HG02981 (cell line): ENCODE results near the gene NECTIN4.

Experiments used
- ATAC-seq: cut with Tn5 transposase; IDR thresholded peaks from one replicate; pipeline ENCODE4 v1.9.1; 2021; ENCODE audit warnings: mild to moderate bottlenecking, moderate library complexity; ENCODE audit not compliant: unreplicated experiment

NECTIN4 gene

DNA sequence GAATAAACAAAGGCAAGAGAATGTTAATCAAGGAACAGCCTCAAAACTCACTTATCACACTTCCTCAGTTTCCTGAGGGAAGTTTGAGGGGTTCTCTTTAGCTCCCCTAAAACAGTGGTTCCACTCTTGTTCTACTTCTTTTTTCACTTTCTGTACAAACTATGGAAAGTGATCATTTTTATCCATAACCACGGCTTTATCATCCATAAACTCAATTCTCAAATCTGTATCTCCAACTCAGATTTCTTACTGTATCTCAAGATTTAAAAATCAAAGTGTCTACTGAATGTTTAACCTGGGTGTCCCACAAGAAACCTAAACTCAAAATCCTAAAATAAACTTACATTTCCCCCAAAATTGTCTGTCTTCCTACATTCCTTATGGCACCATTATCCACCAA is 24.6 kb upstream of the NECTIN4 start:
- no peak for ATAC-seq

DNA sequence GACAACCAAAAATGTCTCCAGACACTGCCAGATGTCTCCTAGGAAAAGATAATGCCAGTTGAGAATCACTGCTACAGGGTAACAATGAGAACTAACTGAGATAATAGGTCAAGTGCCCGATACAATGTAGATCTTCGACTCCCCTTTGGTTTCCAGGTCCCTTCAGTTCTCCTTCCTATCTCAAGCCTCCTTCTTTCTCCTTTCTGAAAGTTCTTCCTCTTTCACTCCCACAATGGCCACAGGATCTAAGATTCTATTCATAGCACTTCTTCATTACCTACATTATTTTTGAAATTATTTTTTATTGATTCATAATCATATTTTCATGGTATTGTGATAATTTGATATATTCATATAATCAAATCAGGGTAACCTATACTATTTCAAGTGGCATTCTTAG is 22.2 kb upstream of the NECTIN4 start:
- ATAC-seq, result no peak

DNA sequence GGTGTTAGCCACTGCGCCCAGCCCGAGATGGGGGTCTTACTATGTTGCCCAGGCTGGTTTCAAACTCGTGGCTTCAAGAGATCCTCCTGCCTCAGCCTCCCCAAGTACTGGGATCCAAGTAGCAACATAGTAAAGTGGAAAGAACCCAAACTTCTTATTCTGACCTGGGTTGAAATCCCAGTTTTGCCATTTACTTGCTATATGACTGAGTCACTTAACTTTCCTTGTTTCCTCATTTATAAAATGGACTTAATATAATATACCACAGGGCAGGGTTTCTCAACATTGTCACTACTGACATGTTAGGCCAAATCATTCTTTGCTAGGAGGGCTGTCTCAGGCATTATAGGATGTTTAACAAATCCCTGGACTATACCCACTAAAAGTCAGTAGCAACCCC is 21.8 kb upstream of the NECTIN4 start:
- no peak for ATAC-seq

DNA sequence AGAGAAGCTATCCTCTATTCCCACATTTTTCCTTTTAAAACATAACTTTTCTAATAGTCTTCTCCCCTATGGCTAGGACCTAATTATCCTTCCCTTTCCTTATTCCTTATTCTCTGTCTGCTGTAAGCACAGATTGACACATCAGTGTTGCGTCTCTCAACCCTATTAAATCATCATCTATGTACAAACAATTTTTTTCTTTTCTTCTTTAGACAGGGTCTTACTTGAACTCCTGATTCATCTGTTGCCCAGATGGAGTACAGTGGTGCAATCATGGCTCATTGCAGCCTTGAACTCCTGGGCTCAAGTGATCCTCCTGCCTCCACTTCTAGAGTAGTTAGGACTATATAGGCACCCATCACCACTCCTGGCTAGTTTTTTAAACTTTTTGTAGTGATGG is 17.1 kb upstream of the NECTIN4 start:
- no peak for ATAC-seq

DNA sequence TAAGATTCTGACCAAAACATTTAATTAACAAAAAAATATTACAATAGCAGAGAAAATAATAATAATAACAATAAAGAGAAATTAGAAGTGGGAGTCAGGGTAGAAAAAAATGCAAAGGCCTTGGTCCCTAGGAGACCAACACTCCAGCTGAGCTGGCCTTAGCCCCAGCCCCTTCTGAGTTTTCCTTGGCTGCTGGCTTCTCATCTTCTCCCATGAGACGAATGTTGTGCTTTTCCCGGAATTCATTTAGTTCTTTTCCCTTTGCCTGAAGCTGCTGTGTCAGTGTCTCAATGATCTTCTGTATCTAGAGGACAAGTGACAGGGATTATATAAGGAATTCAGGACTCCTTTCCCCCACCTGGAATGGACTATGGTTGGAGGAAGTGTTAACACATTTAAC is 11.2 kb upstream of the NECTIN4 start:
- no peak for ATAC-seq

DNA sequence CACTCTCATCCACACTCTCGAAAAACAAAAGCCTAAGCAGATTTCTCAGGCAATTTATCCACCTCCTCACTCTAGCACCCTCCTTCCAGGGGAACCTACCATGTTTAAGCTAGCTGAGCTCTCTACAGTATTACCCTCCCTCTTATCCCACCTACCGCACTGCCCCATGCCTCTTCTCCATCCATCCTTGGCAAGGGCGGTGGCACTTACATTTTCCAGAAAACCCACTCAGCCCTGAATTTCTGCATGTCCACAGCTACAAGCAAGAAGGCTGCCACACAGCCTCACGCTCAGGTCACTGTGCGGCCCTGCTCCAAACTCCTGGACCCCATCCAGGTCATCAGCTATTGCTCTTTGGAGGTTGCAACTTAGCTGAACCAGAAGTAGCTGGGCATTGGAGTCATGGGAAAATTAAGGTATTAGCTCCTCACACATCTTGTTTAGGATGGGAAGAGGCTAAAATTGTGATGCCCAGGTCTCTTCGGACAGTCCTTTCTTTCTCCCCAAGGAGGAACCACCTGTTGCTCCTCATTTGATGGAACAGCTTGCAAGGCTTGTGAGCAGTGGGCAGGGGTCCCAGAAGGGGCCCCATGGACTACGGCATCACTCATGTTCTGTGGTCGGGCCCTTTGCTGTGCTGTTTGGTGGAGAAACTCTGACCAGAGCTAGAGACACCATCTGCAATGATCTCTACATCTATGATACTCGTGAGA is 9.9 kb upstream of the NECTIN4 start:
- no peak for ATAC-seq

DNA sequence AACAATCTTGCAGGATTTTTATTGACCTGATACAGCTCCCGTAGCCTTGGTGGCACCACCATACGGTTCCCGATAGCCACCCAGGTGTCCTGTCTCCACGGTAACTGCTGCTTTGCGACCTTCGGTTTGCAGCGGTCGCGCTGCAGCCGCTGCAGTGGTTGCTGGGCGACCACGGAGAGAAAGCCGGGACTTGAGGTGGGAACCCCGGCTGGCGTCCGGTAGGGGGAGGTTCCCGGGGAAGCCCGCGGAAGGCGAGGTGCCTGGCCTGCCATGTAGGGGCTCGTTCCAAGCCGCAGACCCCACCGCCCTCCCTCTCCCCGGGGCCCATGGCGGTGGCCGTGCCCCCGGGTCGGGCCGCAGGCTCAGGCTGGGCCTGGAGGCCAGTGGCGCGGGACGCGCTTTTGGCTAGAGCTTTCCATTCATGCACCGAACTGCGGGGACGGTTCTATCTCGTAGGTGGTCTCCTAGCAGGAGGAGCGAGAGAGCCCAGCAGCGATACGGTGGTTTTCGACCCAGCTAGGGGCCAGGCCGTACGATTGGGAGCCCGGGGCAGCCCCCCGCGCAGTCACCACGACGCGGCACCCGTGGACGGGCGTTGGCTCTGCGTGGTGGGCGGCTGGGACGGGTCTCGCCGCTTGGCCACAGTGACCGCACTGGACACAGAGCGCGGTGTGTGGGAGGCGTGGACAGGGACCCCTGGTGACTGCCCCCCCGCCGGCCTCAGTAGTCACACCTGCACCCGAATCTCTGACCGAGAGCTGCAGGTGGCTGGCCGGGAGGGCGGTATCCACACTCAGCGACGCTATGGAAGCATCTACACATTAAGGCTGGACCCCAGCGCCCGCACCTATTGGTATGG is 9.1 kb upstream of the NECTIN4 start, which contains the start of gene KLHDC9:
Gene KLHDC9 (plus strand): TSS at position 152 of the 859 bp plus-strand sequence. CDS start 175 bp downstream, at position 327.
- peak; percentile 69 for ATAC-seq

DNA sequence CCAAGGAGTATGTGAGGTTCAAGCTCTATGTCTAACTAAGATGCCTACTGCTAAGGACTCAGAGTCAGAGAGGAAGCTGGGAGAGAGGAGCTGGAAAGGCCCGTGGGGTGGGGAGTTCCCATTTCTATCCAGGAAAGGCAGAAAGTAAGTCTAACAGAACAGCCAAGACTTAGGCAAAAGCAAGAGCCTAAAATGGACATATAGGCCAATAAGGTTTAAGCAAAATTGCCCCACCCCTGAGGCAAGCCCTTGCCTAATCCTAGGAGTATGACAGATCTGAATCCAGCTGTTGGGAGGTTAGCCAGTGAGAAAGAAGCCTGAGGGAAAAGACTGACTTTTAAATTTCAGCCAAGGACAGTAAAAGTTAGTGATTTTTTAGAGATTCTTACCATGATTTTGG is 7.2 kb upstream of the NECTIN4 start:
- ATAC-seq, result peak; percentile 1

DNA sequence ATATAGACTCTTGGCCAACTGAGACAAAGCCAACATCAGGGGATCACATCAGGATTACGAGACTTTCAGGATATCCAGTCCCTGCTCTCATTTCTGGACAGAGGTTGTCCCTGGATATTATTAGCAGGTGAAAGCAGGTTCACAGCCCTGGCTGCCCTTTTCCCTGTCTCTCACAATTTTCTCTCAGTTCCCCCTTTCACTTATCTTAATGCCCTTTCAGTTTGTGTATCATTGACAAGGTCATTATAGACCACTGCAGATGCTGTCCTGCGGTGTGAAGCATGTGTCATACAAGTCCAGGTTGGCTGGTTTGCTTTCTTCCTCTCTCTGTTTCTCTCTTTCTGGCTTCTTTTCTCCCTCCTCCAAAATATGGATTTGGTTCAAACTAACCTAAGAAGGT is 6.7 kb upstream of the NECTIN4 start:
- ATAC-seq, result peak; percentile 43

DNA sequence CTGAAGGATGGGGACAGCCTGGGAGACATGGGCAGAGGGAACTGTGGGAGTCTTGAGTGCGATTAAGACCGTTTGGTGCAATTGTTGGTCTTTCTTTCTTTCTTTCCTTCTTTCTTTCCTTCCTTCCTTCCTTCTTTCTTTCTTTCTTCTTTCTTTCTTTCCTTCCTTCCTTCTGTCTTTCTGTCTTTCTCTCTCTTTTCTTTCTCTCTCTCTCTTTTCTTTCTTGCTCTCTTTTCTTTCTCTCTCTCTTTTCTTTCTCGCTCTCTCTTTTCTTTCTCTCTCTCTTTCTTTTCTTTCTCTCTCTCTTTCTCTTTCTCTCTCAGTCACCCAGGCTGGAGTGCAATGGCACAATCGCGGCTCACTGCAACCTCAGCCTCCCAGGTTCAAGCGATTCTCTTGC is 5.9 kb upstream of the NECTIN4 start:
- ATAC-seq, result no peak

DNA sequence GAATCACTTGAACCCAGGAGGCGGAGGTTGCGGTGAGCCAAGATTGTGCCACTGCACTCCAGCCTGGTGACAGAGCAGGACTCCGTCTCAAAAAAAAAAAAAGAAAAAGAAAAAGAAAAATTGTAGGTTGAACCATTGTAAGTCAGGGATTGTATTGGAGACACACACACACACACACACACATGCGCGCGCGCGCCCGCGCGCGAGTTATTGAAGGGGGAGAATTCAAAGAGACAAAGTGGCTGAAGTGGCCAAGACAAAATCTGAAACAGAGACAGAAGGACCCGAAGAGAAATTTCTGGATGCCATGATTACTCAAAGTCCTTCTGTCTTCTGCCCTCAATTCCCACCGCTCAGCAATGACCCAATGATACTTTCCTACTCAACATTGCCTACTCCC is 5.1 kb upstream of the NECTIN4 start:
- ATAC-seq, result no peak

DNA sequence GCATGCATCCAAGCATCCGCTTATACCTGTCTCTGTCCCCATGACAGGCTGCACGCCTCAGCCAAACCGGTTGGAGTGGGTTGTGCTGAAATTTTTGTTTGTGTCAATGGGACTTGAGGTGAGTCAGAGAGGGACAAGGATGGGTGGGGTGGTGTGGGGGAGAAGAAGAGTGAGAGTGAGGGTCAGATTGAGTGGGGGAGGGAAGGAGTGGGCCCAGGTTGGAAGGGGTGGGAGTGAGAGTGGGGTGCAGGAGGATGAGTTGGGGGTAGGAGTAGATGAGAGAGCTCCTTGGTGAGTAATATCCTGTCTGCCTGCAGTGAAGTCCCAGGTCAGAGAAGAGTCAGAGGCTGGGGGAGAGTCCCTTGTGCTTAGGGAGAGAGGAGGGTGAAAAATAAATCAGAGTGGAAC is 3.3 kb upstream of the NECTIN4 start:
- no peak for ATAC-seq

DNA sequence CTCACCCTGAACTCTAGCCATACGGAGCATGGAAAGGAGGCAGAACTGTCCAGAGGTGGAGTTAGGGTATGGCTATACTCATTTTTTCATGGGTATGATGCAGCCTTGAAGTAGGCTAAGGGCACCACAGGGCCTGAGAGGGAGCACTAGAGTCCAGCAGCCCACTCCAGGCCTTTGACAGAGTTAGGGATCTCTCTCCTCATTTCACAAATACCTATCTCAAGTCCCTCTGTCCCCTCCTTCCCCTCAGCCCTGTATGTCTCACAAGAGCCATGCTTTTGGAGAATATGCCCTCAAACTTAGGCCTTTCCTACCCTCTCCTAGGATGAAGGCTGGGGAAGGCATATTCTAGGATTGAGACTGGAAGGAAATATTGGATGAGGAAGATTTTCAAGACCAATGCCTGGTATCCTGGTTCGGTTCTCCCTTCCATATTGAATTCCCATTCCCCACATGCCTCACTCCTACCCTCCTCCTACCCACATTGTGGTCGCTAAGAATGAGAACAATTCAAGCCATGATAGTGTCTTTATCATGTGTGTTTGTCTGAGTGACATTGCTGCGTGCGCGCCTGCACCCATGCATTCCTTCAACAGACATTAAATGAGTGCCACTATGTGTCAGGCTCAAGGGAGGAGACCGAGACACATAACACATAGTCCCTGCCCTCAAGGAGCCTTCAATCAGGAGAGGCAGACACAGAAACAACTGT is 2.6 kb upstream of the NECTIN4 start:
- ATAC-seq, result no peak

DNA sequence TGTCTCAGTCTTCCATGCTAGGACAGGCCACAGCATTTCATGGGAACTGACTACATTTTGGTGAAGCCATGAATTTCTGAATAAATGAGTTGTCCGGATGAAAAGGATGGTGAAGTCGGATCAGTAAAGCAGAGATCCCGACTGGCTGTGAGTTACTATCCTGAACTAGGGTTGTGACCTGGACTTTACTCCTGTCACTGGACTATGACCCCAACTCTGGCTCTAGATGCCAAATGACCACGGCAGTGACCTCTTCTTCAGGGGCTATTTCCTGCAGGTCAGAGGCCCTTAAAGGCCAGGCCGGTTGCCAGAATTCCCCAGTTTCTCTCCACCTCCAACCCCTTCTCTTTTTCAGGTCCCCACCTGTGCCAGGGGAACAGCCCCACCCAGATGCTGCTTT is 1.7 kb upstream of the NECTIN4 start:
- ATAC-seq, result no peak

DNA sequence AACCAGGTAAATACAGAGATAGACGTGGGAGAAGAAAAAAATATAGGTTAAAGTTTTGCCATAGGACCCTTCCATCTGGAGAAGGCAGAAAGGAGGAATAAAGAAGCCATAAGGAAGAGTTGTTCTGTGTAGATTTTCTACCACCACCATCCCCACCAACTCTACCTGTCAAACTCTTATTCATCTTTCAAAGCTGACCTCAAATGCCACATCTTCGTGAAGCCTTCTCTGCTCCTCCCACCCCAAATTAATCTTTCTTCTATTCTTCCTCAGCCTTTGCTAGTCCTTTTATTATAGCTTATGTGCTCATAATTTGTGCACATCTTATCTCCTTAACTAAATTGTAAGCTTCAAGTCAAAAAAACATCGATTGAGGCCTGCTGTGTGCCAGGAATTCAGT is 1.3 kb upstream of the NECTIN4 start:
- ATAC-seq, result no peak

DNA sequence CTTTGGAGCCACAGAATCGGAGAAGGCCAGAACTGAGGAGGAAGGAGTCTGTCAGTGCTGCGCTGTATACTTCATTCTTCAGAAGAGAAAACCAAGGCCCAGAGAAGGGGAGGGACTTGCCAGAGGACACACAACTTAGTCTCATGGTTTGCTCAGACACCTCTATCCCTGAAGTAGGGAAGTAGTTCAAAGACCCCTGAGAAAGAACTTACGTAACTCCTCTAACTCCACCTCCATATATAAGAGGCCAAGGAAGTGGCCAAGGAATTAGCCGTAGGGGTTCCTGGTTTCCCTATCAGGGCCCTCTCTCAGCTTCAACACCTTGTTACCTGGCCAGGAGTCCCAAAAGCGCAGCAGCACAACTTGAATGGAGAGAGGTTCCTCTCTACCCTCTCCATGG is 580 bp upstream of the NECTIN4 start:
- ATAC-seq, result no peak

DNA sequence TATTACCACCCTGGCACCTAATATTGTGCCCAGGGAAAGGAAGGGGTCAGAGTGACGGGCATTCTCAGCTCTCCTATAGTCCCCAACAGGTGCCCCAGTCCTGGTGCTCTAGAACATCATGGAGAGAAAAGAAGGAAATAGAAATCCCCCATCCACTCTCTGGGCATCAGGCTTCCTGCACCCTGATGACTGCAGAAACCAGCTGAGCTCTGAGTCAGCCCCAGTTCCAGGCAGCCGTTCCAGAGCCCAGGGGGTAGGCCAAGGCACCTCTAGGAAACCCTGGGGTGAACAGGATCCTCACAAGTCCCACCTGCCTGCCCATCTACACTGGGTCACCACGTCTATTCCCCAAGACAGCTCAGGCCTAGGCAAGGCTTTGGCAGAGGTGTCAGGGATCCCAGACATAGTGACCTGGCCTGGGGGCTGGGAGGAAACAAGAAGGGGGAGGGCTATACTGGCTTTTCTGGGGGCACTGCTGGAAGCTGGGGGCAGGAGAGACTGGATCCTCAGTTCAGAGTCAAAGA is 709 bp downstream of the NECTIN4 start:
- no peak for ATAC-seq

DNA sequence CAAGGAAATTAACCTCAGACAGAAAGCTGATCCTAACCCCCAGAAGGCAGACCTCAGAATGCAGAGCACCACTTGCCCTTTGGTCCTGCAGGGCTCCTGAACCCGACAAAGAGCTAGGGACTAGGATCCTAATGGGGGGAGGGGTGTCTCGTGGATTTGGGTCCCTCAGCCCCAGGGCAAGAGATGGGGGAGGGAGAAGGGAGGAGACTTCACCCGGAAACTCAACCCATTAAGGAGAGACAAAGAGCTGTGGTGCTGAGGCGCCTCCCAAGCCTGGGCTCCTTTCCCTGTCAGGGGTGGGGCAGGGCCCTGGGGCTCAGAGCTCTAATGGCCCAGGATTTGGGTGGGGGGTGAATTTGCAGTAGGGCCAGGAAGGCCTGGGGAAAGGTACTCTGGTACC is 2.9 kb downstream of the NECTIN4 start:
- ATAC-seq, result no peak

DNA sequence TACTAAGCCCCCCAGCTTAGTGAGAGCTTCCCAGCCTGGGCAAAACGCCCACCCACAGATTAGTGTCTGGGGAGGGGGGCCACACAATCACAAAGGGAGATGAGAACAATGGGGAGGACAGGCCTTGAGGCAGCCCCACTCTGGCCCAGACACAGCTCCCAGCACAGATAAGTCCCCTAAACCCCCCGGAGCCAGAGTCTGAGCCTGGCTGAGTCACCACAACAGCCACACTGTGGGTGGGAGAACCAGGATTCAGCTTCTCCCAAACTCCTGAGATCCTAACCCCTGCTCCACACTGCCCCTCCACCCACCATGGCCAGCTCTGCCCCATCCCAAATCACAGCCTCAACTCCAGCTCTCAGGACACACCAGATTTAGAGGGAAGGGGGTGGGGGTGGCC is 4.2 kb downstream of the NECTIN4 start:
- no peak for ATAC-seq

DNA sequence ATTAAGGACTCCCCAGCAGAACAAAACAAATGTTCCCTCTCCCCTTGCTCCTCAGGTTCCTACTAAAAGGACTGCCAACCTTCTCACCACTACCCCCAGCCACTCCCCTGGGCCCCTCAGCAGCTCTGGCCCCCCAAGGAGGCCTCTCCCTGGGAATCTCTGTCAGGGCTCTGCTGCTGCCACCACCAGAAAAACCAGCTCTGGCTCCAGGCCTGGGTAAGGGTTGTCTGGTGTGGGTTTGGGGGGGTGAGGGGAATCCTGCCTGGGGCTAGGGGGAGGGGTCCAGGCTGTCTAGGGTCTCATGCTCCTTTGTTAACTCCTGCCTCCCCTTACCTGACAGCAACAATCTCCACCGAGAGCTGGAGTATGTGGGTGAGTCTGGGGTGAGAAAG is 4.8 kb downstream of the NECTIN4 start:
- no peak for ATAC-seq
